GM08714 (cell line): ENCODE data around the gene ANAPC2.

ENCODE experiments used
- H3K4me3 ChIP-seq: fragments of 200-500 bp; sonication (Bioruptor generic); 2 replicates; pipeline ENCODE4 v1.5.1; 2014; ENCODE audit warnings: mild to moderate bottlenecking, low read length, inconsistent platforms
- ZNF274 ChIP-seq: IDR thresholded peaks from 2 replicates; pipeline ENCODE4 v1.6.1; 2012; ENCODE audit warnings: mild to moderate bottlenecking, low read depth, low read length

Gene ANAPC2

DNA sequence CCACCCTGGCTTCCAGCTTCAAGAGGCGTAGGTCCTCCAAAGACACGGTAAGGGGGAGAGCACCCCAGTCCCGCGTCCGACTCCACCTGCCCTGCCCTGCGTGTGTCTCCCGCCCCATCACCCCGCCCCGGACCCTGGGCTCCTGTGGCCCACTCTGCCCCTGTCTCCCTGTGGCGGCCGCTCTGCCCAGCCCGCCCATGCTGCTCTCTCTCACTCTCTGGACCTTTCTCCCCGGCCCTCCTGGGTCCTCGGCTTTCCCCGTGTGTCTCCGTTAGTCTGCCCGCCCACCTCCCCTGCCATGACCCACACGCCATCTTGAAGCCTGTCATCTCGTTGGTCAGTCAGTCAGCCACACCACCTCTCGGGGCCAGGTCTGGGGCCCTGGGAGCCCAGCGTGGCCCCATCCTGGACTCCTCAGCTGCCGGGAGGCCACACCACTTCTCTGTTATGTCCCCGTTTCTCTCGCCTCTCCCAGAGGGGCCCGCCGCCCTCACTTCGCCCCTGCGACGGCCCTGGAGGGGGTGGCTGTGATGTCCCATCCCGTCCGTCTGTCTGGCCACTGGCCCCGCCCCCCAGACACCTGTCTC, 23.0 kb downstream of the ANAPC2 start:
- no peak for TF ChIP-seq ZNF274
- no peak overlapping the region for H3K4me3 ChIP-seq

DNA sequence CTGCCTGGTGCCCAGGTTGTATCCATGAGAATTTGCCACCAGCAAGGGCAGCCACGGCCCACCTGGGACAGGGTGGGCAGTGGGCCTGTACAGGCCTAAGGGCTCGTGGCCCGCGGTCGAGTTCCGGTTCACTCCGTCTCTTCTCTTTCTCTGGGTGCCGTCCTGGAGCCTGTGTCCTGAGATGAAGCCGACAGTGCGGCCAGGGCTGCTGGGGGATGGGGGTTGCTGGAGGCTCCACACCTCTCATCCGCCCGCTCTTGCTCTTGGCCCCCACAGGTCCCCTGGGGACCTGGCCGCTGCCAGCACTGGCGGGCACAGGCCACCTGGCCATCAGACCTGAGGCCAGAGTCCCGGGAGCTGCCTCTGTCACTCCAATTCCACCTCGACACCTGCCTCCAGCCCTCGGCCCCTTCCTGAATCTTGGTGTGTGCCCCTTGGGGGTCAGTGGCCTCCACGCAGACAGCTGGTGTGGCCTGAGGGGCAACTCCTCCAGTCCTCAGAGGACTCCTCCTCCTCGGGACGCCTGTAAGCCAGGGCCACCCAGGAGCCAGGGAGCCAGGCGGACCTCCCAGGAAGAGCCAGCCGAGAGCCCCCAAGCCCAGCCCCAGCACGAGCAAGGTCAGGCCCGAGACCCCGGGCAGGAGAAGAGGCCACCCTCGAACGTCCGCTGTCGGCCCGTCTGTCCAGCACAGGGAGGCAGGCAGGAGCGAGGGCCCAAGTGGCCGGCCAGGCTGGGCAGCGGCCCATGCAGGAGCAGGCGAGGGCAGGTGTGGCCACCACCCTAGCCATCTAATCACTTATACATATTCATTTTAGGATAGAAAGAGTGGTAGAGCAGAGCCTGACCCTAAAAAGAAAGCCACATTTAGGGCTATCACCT, 23.8 kb downstream of the ANAPC2 start:
- H3K4me3 ChIP-seq = no peak overlapping the region
- no peak for TF ChIP-seq ZNF274

DNA sequence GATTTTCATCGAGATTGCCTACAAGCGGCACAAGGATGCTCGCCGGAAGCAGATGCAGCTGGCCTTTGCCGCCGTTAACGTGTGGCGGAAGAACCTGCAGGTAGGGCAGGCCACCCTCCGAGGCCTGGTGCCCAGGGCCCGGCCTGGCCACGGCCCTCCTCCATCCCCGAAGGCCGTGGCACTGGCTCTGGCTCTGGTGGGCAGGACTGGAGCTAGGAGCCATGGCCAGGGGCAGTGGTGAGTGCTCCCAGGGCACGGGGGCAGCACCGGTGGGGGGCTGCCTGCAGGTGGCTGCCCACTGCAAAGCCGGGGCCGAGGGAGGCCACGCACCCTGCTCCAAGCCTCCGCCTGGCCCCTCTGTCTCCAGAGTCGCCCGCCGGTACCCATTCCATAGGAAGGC, 24.6 kb downstream of the ANAPC2 start:
- TF ChIP-seq ZNF274 = no peak
- no peak overlapping the region for H3K4me3 ChIP-seq

DNA sequence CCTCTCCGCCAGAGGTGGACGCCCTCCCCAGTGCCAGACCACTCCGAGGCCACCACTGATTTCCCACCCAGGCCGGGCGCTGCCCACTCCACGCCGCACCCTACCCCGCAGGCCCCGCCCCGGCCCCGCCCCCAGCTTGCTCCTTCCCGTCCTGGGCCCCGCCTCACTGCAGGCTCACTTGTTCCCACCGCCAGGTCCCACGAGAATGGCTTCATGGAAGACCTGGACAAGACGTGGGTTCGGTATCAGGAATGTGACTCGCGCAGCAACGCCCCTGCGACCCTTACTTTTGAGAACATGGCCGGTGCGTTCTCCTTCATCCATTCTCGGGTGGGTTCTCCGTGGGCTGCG, 25.0 kb downstream of the ANAPC2 start:
- TF ChIP-seq ZNF274 = no peak
- H3K4me3 ChIP-seq = no peak overlapping the region

DNA sequence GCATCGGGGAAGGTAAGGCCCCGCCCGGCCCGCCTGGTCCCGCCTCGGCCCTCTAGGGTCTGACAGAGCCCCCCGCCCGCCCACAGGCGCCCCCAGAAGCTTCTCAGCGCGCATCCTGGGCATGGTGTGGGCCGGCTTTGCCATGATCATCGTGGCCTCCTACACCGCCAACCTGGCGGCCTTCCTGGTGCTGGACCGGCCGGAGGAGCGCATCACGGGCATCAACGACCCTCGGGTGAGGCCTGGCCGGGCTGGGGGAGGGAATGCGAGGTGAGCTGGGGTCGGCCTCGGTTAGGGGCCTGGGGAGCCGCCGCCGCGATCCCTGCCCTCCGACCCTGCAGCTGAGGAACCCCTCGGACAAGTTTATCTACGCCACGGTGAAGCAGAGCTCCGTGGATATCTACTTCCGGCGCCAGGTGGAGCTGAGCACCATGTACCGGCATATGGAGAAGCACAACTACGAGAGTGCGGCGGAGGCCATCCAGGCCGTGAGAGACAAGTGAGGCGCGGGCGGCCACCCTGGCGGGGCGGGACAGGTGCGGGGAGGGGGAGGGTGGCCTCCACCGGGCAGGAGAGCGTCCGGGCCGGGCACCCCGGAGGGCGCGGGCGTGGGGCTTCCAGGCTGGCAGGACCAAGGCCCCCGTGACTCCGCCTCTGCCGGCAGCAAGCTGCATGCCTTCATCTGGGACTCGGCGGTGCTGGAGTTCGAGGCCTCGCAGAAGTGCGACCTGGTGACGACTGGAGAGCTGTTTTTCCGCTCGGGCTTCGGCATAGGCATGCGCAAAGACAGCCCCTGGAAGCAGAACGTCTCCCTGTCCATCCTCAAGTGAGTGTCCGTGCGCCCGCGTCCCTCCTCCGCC, 25.6 kb downstream of the ANAPC2 start:
- H3K4me3 ChIP-seq = no peak overlapping the region
- no peak for TF ChIP-seq ZNF274

DNA sequence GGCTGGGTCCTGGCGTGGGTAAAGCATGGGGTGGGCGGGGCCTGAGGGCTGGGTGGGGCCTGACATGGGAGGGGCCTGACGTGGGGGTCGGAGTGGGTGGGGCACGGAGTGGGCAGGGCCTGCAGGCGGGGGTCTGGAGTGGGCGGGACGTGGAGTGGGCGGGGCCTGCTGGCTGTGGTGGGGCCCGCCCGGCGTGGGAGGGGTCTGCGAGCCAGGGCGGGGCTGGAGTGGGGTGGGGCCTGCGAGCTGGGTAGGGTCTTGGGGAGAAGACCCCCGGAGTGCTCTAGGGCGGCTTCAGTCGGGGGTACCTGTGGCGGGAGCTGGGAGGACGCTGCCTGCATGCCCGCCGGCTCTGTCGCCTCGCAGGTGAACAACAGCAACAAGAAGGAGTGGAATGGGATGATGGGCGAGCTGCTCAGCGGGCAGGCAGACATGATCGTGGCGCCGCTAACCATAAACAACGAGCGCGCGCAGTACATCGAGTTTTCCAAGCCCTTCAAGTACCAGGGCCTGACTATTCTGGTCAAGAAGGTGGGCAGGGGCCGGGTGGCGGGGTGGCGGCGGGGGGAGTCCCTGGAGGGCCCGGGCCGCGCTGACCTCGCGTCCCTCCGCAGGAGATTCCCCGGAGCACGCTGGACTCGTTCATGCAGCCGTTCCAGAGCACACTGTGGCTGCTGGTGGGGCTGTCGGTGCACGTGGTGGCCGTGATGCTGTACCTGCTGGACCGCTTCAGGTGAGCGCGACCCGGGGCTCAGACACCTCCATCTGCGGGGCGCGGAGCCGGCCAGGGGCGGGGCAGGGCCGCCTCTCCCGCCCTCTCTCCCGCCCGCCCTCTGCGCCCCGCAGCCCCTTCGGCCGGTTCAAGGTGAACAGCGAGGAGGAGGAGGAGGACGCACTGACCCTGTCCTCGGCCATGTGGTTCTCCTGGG, 26.5 kb downstream of the ANAPC2 start:
- no peak overlapping the region for H3K4me3 ChIP-seq
- no peak for TF ChIP-seq ZNF274

DNA sequence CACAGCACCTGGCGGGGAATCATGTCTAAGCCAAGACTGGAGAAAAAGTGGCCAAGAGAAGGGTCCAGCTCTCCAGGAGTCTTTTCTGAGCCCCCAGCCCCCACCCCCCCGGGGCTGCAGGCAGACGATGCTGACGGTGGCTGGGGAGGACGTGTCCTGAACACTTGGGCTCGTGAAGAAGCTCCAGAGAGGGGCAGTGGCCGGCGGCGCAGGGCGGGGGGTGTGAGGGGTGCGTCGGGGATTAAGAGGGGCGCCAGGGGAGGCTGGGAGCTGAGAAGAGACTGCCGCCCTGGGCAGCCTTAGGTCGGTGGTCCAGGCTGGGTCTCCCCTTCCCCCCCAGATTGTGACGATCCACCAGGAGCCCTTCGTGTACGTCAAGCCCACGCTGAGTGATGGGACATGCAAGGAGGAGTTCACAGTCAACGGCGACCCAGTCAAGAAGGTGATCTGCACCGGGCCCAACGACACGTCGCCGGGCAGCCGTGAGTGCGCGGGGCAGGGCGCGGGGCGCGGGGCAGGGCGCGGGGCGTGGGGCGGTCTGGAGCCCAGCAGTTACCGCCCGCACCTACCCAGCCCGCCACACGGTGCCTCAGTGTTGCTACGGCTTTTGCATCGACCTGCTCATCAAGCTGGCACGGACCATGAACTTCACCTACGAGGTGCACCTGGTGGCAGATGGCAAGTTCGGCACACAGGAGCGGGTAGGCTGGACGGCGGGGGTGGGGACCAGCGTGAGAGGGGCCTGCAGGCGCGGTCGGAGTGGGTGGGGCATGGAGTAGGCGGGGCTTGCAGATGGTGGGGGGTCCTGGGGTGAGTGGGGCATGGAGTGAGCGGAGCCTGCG, 27.4 kb downstream of the ANAPC2 start:
- no peak for TF ChIP-seq ZNF274
- H3K4me3 ChIP-seq = no peak overlapping the region

DNA sequence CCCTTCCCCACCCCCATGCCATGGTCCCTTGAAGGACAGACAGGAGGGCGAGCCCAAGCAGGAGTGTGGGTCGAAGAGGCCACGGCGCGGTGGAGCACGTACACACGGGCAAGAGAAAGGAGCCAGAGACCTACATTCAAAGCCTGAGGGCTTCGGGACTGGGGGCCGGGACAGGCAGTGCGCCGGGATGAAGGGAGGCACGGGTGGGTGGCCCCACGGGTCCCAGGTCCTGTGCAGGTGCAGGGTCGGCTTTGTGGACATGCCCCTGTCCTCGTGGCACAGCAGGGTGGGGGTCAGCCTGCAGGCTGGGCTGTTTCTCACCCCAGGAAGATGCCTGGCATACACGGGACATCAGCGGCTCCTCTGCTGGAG, 28.3 kb downstream of the ANAPC2 start:
- no peak overlapping the region for H3K4me3 ChIP-seq
- TF ChIP-seq ZNF274 = no peak

DNA sequence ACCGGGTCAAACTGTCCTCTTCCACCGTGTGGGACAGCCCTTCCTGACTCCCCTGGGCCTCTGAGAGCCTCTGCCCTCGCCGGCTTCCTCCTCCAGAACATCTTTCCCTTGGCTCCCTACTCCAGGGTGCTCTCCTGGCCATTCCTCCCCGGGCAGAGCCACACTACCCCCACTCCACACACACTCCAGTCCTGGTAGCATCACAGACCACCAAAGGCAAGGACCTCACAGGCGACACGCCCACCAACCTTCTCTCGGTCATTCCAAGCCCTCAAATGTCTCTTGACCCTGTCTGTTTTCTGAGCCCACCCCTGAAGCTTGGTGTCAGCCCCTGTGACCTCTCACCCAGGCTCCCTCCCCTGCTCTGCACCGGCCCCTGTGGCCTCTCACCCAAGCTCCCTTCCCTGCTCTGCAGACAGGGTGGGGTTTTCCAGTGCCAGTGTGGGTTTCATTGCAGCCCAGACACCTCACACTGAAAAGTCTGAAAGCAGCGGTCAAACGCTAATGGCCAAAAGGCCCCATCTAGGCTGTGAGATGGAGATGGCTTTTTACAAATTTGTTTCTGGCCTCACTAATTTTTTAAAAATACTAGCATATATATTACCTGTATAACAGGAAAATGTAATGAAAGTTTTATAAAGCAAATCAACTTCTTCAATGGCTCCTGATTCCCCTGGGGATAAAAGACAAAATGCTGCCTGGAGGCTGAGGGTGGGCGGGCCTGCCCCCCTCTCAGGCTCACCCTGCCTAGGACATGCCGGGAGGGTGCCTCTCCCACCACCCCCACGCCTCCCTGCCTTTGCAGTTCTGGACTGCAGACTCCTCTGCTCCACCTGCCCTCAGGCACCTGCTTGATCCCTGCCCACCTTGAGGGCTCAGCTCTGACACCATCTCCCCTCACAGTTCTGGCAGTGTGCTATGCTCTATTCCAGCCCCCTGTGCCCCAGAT, 29.0 kb downstream of the ANAPC2 start:
- no peak overlapping the region for H3K4me3 ChIP-seq
- no peak for TF ChIP-seq ZNF274

DNA sequence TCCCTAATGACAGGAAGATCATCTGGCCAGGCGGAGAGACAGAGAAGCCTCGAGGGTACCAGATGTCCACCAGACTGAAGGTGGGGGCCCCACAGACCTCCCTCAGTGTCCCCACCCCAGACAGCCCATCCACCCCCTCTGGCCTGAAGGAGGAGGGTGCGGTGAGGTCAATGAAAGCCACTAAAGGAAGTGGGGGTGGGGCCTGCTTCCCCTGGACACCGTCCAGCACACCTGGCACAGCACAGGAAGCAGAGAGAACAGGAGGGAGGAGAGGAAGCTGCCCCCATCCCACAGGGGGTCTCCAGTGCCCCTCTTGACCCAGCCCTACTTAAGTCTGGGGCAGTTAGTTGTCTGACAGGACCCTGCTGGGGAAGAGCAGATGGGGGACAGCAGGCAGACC, 29.7 kb downstream of the ANAPC2 start:
- no peak overlapping the region for H3K4me3 ChIP-seq
- TF ChIP-seq ZNF274 = no peak

DNA sequence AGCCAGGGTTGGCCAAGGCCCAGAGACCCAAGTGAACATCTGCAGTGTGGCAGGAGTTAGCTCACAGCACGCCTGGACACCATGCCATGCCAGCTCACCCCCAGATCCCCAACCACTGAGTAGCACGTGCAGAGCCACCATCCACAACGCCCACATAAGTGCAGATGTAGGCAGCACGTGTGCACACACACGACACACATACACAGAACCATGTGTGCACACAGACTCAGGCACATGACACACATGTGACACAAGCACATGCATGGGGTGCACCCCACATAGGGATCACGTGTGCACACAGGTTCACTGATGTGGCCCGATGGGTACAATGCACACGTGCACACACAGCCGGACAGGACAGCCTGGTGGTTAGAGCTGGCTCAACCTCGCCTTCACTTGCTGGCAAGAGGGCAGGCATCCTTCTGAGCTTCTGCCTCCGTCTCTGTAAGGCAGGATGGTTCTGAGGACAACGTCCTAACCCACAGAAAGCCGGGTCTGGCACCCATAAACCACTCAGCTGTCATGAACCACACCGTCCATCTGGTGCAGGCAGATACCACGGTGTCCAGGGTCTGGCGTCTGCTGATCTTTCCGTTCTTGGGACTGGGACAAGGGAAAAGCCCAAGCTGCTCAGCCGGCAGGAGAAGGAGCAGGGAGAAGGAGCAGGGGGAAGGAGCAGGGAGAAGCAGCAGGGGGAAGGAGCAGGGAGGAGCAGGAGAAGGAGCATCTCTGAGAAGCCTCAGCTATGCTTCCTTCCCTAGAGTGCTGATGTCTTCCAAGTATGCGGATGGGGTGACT, 30.5 kb downstream of the ANAPC2 start:
- no peak overlapping the region for H3K4me3 ChIP-seq
- no peak for TF ChIP-seq ZNF274
